ENCODE data around the gene CDKN1B.

Gene CDKN1B

DNA sequence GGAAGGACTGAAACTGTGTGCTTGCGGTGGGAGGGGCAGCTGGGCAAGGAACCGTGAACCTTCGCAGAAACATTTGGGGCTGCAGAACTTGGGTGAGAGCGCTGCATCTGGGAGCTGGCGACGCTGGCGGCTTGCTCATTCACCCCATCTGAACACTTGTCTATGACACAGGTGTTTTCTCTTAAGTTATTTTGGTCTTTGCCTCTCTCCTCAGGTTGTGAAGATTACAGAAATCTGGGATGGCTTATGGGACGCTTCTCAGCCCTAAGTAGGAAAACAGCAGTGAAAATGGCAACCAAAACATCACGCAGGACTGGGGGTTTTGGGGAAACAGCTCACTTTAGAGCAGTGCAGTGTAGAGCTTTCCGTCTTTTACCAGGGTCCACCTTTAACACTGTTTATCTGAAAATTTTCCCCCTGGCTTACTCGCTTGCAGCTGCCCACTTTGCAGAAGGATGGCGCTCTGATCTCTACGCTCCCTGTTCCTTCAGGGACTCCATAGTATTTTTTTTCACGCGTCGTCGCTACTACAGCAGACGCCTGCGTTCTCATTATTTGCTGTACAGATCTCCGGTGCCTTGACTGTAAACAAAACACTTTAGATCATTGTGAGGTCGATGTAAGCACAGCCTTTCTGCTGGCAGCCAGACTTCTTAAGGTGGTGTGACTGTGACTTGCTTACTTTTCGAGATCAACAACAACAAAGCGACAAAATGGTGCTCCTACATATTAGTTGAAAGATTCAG, 2.7 kb upstream of the CDKN1B start:
- TF ChIP-seq, protein P1, sequence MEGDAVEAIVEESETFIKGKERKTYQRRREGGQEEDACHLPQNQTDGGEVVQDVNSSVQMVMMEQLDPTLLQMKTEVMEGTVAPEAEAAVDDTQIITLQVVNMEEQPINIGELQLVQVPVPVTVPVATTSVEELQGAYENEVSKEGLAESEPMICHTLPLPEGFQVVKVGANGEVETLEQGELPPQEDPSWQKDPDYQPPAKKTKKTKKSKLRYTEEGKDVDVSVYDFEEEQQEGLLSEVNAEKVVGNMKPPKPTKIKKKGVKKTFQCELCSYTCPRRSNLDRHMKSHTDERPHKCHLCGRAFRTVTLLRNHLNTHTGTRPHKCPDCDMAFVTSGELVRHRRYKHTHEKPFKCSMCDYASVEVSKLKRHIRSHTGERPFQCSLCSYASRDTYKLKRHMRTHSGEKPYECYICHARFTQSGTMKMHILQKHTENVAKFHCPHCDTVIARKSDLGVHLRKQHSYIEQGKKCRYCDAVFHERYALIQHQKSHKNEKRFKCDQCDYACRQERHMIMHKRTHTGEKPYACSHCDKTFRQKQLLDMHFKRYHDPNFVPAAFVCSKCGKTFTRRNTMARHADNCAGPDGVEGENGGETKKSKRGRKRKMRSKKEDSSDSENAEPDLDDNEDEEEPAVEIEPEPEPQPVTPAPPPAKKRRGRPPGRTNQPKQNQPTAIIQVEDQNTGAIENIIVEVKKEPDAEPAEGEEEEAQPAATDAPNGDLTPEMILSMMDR (IDR thresholded peaks at IDR 0.05; ENCODE audit: borderline replicate concordance, insufficient read depth, low read depth, low read length): peak; percentile 24; the same call in 1 of the 2 replicates
- H3K4me3 ChIP-seq (ENCODE audit: low read depth, low read length): peak overlapping the region; percentile 45

DNA sequence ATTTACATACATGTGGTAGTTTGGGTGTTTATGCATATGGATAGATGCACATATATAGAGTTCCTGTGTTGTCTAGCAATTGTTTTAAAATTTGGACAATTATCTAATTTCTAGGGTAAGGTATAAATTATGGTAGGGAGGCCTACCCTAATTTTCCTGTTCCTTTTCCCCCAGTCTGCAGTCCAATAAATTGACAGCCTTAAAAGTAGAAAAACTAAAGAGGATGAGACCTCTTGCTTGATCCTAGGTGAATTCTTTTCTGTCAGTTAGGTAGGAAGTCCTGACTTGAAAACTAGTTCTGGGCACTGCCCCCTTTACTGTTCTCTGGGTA, 2.1 kb upstream of the CDKN1B start:
- no peak overlapping the region for H3K4me3 ChIP-seq (ENCODE audit: low read depth, low read length)
- TF ChIP-seq, protein P1 (IDR thresholded peaks at IDR 0.05; ENCODE audit: borderline replicate concordance, insufficient read depth, low read depth, low read length): no peak

GRCh38 chr12:12715459-12716150, 1.6 kb upstream of the CDKN1B start:
- peak overlapping the region; percentile 81 for H3K4me3 ChIP-seq (ENCODE audit: low read depth, low read length)
- TF ChIP-seq, protein P1 (IDR thresholded peaks at IDR 0.05; ENCODE audit: borderline replicate concordance, insufficient read depth, low read depth, low read length): no peak

- peak overlapping the region; percentile 81 for H3K4me3 ChIP-seq (ENCODE audit: low read depth, low read length)
- TF ChIP-seq, protein P1 (IDR thresholded peaks at IDR 0.05; ENCODE audit: borderline replicate concordance, insufficient read depth, low read depth, low read length): no peak
Observed at GRCh38 chr12:12716151-12716792, 896 bp upstream of the CDKN1B start.

DNA sequence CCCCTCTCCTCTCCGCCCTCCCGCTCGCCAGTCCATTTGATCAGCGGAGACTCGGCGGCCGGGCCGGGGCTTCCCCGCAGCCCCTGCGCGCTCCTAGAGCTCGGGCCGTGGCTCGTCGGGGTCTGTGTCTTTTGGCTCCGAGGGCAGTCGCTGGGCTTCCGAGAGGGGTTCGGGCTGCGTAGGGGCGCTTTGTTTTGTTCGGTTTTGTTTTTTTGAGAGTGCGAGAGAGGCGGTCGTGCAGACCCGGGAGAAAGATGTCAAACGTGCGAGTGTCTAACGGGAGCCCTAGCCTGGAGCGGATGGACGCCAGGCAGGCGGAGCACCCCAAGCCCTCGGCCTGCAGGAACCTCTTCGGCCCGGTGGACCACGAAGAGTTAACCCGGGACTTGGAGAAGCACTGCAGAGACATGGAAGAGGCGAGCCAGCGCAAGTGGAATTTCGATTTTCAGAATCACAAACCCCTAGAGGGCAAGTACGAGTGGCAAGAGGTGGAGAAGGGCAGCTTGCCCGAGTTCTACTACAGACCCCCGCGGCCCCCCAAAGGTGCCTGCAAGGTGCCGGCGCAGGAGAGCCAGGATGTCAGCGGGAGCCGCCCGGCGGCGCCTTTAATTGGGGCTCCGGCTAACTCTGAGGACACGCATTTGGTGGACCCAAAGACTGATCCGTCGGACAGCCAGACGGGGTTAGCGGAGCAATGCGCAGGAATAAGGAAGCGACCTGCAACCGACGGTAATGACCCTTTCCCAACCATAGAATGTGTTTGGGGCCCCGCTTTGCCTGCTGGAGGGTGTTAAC, 615 bp downstream of the CDKN1B start:
- TF ChIP-seq, protein P1 (IDR thresholded peaks at IDR 0.05; ENCODE audit: borderline replicate concordance, insufficient read depth, low read depth, low read length): no peak
- H3K4me3 ChIP-seq (ENCODE audit: low read depth, low read length): peak overlapping the region; percentile 81

GRCh38 chr12:12718381-12718759, 1.2 kb downstream of the CDKN1B start:
- TF ChIP-seq, protein P1 (IDR thresholded peaks at IDR 0.05; ENCODE audit: borderline replicate concordance, insufficient read depth, low read depth, low read length): no peak
- peak overlapping the region; percentile 81 for H3K4me3 ChIP-seq (ENCODE audit: low read depth, low read length)
